GM12892 (cell line): ENCODE measurements around the gene FSTL4.

Experiments used
- POLR2AphosphoS5 ChIP-seq: IDR thresholded peaks from 2 replicates; pipeline ENCODE4 v1.6.1; 2011; ENCODE audit warnings: low read depth, low read length, control low read depth
- TAF1 ChIP-seq: IDR thresholded peaks from 2 replicates; pipeline ENCODE4 v1.6.1; 2011; ENCODE audit warnings: low read depth, mild to moderate bottlenecking, control low read depth, low read length, borderline replicate concordance

GRCh38 chr5:133405275-133406034 lies 206.9 kb downstream of the FSTL4 start:
- TF ChIP-seq TAF1 (no peak), POLR2AphosphoS5 (no peak)
